ENCODE data around the gene YAP1.

GRCh38 chr11:102205805-102206204 is 95.6 kb downstream of the YAP1 start:
- TF ChIP-seq ZFP3 (CRISPR knock-in tag; IDR thresholded peaks at IDR 0.05): no peak
- no peak for TF ChIP-seq TSHZ2 (CRISPR knock-in tag; IDR thresholded peaks at IDR 0.05)
- no peak for TF ChIP-seq ZC3H10 (CRISPR knock-in tag; IDR thresholded peaks at IDR 0.05)
- TF ChIP-seq ARNTL (CRISPR knock-in tag; IDR thresholded peaks at IDR 0.05; ENCODE audit: borderline replicate concordance, low read depth): no peak
- TF ChIP-seq, protein P1, sequence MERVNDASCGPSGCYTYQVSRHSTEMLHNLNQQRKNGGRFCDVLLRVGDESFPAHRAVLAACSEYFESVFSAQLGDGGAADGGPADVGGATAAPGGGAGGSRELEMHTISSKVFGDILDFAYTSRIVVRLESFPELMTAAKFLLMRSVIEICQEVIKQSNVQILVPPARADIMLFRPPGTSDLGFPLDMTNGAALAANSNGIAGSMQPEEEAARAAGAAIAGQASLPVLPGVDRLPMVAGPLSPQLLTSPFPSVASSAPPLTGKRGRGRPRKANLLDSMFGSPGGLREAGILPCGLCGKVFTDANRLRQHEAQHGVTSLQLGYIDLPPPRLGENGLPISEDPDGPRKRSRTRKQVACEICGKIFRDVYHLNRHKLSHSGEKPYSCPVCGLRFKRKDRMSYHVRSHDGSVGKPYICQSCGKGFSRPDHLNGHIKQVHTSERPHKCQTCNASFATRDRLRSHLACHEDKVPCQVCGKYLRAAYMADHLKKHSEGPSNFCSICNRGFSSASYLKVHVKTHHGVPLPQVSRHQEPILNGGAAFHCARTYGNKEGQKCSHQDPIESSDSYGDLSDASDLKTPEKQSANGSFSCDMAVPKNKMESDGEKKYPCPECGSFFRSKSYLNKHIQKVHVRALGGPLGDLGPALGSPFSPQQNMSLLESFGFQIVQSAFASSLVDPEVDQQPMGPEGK (CRISPR knock-in tag; IDR thresholded peaks at IDR 0.05; ENCODE audit: borderline replicate concordance): no peak
- no peak for TF ChIP-seq ZNF8 (CRISPR knock-in tag; IDR thresholded peaks at IDR 0.05)
- TF ChIP-seq ZNF565 (CRISPR knock-in tag; conservative IDR thresholded peaks at IDR 0.05; ENCODE audit: low read depth): no peak
- no peak for TF ChIP-seq ESRRG (CRISPR knock-in tag; IDR thresholded peaks at IDR 0.05)
- TF ChIP-seq POU6F1 (CRISPR knock-in tag; IDR thresholded peaks at IDR 0.05; ENCODE audit: borderline replicate concordance, low read depth): no peak

Measured in SK-N-SH treated with all-trans-retinoic acid at 6 μM for 48 hours (cell line).